LNCaP clone FGC (cell line): Measurements from ENCODE around the gene NR3C2.

Experiments
- DNase-seq: peaks from one replicate; pipeline ENCODE4 v3.0.0-alpha.2; 2011; ENCODE audit warnings: low read depth
- H3K4me3 ChIP-seq: 2 replicates; pipeline ENCODE4 v1.5.1; 2011; ENCODE audit warnings: mild to moderate bottlenecking, low read depth, low read length, control low read depth
- CTCF ChIP-seq: IDR thresholded peaks from 2 replicates; pipeline ENCODE4 v1.5.1; 2012; ENCODE audit warnings: mild to moderate bottlenecking; ENCODE audit not compliant: control insufficient read depth, insufficient read depth; ENCODE audit errors: extremely low read depth

Gene NR3C2

GRCh38 chr4:148118179-148118578, 324.0 kb downstream of the NR3C2 start:
- TF ChIP-seq CTCF: no peak
- DNase-seq: no peak
- H3K4me3 ChIP-seq: no peak overlapping the region

GRCh38 chr4:148116969-148117368, 325.2 kb downstream of the NR3C2 start:
- no peak overlapping the region for H3K4me3 ChIP-seq
- no peak for DNase-seq
- no peak for TF ChIP-seq CTCF

- no peak overlapping the region for H3K4me3 ChIP-seq
- DNase-seq: peak; percentile 75
- TF ChIP-seq CTCF: no peak
Measured at GRCh38 chr4:148116264-148116663, 325.9 kb downstream of the NR3C2 start.

GRCh38 chr4:148114436-148114835, 327.8 kb downstream of the NR3C2 start:
- no peak for DNase-seq
- no peak overlapping the region for H3K4me3 ChIP-seq

GRCh38 chr4:148112231-148112982, 329.8 kb downstream of the NR3C2 start:
- H3K4me3 ChIP-seq: no peak overlapping the region
- DNase-seq: no peak
- no peak for TF ChIP-seq CTCF

More at GRCh38 chr4:148114436-148114835, 327.8 kb downstream of the NR3C2 start:
- no peak for TF ChIP-seq CTCF

- DNase-seq: no peak
- no peak overlapping the region for H3K4me3 ChIP-seq
- no peak for TF ChIP-seq CTCF
Measured at GRCh38 chr4:148110169-148110568, 332.0 kb downstream of the NR3C2 start.

GRCh38 chr4:148109216-148109615, 333.0 kb downstream of the NR3C2 start:
- H3K4me3 ChIP-seq: no peak overlapping the region
- no peak for DNase-seq
- TF ChIP-seq CTCF: no peak
